GM18499 (cell line): ENCODE results near the gene CEP97.
"Not testable (repeated sequence)": the region's sequence is repeated elsewhere in the genome, so short reads cannot be mapped to it uniquely, and the experiment has no call there.

Experiments
- ATAC-seq: cut with Tn5 transposase; IDR thresholded peaks from one replicate; pipeline ENCODE4 v1.9.1; 2021; ENCODE audit warnings: moderate number of reproducible peaks; ENCODE audit not compliant: insufficient read depth, unreplicated experiment

Gene CEP97

GRCh38 chr3:101753386-101754113 is 29.1 kb downstream of the CEP97 start:
- not testable (repeated sequence) for ATAC-seq

- ATAC-seq: no peak
Measured at GRCh38 chr3:101758224-101758623, 33.8 kb downstream of the CEP97 start.

GRCh38 chr3:101762041-101762646 is 37.7 kb downstream of the CEP97 start:
- no peak for ATAC-seq

GRCh38 chr3:101777745-101778281 is 53.4 kb downstream of the CEP97 start:
- ATAC-seq: not testable (repeated sequence)

GRCh38 chr3:101778385-101779046 is 54.1 kb downstream of the CEP97 start:
- ATAC-seq: no peak

- ATAC-seq: peak; percentile 90
Measured at GRCh38 chr3:101779047-101779821, 54.8 kb downstream of the CEP97 start, which contains the start of gene NXPE3. Gene NXPE3 (plus strand): TSS chr3:101779211. CDS start chr3:101785597, 6,386 bp downstream.

- ATAC-seq: peak; percentile 18
Measured at GRCh38 chr3:101779822-101780381, 55.5 kb downstream of the CEP97 start.

GRCh38 chr3:101780661-101781060 is 56.2 kb downstream of the CEP97 start:
- ATAC-seq: no peak

- ATAC-seq: no peak
Measured at GRCh38 chr3:101781166-101781565, 56.8 kb downstream of the CEP97 start.

- ATAC-seq: no peak
Measured at GRCh38 chr3:101784855-101785613, 60.6 kb downstream of the CEP97 start.

GRCh38 chr3:101791778-101792177 is 67.4 kb downstream of the CEP97 start:
- peak; percentile 98 for ATAC-seq

GRCh38 chr3:101796077-101796680 is 71.8 kb downstream of the CEP97 start:
- ATAC-seq: no peak

- no peak for ATAC-seq
Measured at GRCh38 chr3:101801174-101801573, 76.8 kb downstream of the CEP97 start.

GRCh38 chr3:101802179-101802578 is 77.8 kb downstream of the CEP97 start:
- no peak for ATAC-seq

GRCh38 chr3:101803173-101803782 is 78.9 kb downstream of the CEP97 start:
- ATAC-seq: peak; percentile 91

- ATAC-seq: no peak
Measured at GRCh38 chr3:101803939-101804338, 79.5 kb downstream of the CEP97 start.

- ATAC-seq: no peak
Measured at GRCh38 chr3:101806491-101806890, 82.1 kb downstream of the CEP97 start.

- ATAC-seq: peak; percentile 52
Measured at GRCh38 chr3:101807888-101808287, 83.5 kb downstream of the CEP97 start.
